Loucy (cell line): ENCODE data around the gene PCNT.
"Not testable (repeated sequence)": the region's sequence is repeated elsewhere in the genome, so short reads cannot be mapped to it uniquely, and the experiment has no call there.

Experiments
- H2AFZ ChIP-seq: fragments of 200-600 bp; sonication (generic); 2 replicates; pipeline ENCODE4 v1.6.0; 2016; ENCODE audit warnings: antibody characterized with exemption, mild to moderate bottlenecking, low read length, moderate library complexity
- H3F3A ChIP-seq: fragments of 200-600 bp; 2 replicates; pipeline ENCODE4 v1.6.0; 2016; ENCODE audit warnings: antibody characterized with exemption, low read depth, mild to moderate bottlenecking
- H3K27me3 ChIP-seq: fragments of 200-600 bp; sonication (generic); 2 replicates; pipeline ENCODE4 v1.6.1; 2014; ENCODE audit warnings: low read length, mild to moderate bottlenecking; ENCODE audit not compliant: insufficient read depth, poor library complexity, severe bottlenecking
- H3K36me3 ChIP-seq: fragments of 200-600 bp; sonication (generic); 2 replicates; pipeline ENCODE4 v1.6.1; 2016; ENCODE audit warnings: low read length; ENCODE audit not compliant: insufficient read depth
- H3K4me1 ChIP-seq: fragments of 200-600 bp; sonication (generic); 2 replicates; pipeline ENCODE4 v1.5.1; 2014; ENCODE audit warnings: low read length, mild to moderate bottlenecking; ENCODE audit not compliant: insufficient read depth, poor library complexity, severe bottlenecking
- H3K4me2 ChIP-seq: fragments of 200-600 bp; sonication (generic); 2 replicates; pipeline ENCODE4 v1.6.0; 2014; ENCODE audit warnings: antibody characterized with exemption, low read length, low read depth, mild to moderate bottlenecking; ENCODE audit not compliant: poor library complexity, severe bottlenecking
- H3K4me3 ChIP-seq: fragments of 200-600 bp; sonication (generic); 2 replicates; pipeline ENCODE4 v1.5.1; 2014; ENCODE audit warnings: low read length, mild to moderate bottlenecking, mixed read lengths; ENCODE audit not compliant: poor library complexity, severe bottlenecking
- H3K79me2 ChIP-seq: fragments of 200-600 bp; sonication (generic); 2 replicates; pipeline ENCODE4 v1.6.1; 2014; ENCODE audit warnings: low read length; ENCODE audit not compliant: insufficient read depth
- H3K9ac ChIP-seq: fragments of 200-600 bp; sonication (generic); 2 replicates; pipeline ENCODE4 v1.6.0; 2014; ENCODE audit warnings: mild to moderate bottlenecking, low read depth, low read length, moderate library complexity; ENCODE audit not compliant: poor library complexity, severe bottlenecking
- H3K9me2 ChIP-seq: fragments of 200-600 bp; sonication (generic); replicated peaks from 2 replicates; pipeline ENCODE4 v1.6.1; 2016; ENCODE audit warnings: low read depth, low read length, mixed read lengths
- H3K9me3 ChIP-seq: fragments of 200-600 bp; sonication (generic); 2 replicates; pipeline ENCODE4 v1.6.1; 2014; ENCODE audit warnings: mild to moderate bottlenecking, antibody characterized with exemption, low read length, low read depth; ENCODE audit not compliant: insufficient read depth
- H4K20me1 ChIP-seq: fragments of 200-600 bp; sonication (generic); 2 replicates; pipeline ENCODE4 v1.6.0; 2014; ENCODE audit warnings: antibody characterized with exemption, low read length, mild to moderate bottlenecking; ENCODE audit not compliant: insufficient read depth, poor library complexity, severe bottlenecking
- CTCF ChIP-seq: fragments of 200-600 bp; sonication (generic); conservative IDR thresholded peaks from 2 replicates; pipeline ENCODE4 v1.5.1; 2014; ENCODE audit warnings: mild to moderate bottlenecking, antibody characterized with exemption, low read length
- EZH2phosphoT487 ChIP-seq: fragments of 200-600 bp; IDR thresholded peaks from 2 replicates; pipeline ENCODE4 v1.6.1; 2018; ENCODE audit warnings: antibody characterized with exemption, mild to moderate bottlenecking, moderate library complexity, borderline replicate concordance

PCNT gene

GRCh38 chr21:46399686-46400085 lies 75.7 kb downstream of the PCNT start:
- no peaks in the 10 kb centered on the region for H3K9me2 ChIP-seq
- H2AFZ ChIP-seq: no peak overlapping the region
- H3K79me2 ChIP-seq: no peaks in the 10 kb centered on the region
- H3F3A ChIP-seq: no peaks in the 10 kb centered on the region
- H3K9ac ChIP-seq: no peak overlapping the region
- H3K27me3 ChIP-seq: no peaks in the 10 kb centered on the region
- H3K9me3 ChIP-seq: no peaks in the 10 kb centered on the region
- TF ChIP-seq EZH2phosphoT487: no peak
- no peak for TF ChIP-seq CTCF
- H3K4me3 ChIP-seq: no peak overlapping the region
- H3K36me3 ChIP-seq: peaks cover 76% of the 10 kb centered on the region; the same call in 1 of the 2 replicates
- no peaks in the 10 kb centered on the region for H4K20me1 ChIP-seq
- H3K4me2 ChIP-seq: no peak overlapping the region
- H3K4me1 ChIP-seq: no peaks in the 10 kb centered on the region

DNA sequence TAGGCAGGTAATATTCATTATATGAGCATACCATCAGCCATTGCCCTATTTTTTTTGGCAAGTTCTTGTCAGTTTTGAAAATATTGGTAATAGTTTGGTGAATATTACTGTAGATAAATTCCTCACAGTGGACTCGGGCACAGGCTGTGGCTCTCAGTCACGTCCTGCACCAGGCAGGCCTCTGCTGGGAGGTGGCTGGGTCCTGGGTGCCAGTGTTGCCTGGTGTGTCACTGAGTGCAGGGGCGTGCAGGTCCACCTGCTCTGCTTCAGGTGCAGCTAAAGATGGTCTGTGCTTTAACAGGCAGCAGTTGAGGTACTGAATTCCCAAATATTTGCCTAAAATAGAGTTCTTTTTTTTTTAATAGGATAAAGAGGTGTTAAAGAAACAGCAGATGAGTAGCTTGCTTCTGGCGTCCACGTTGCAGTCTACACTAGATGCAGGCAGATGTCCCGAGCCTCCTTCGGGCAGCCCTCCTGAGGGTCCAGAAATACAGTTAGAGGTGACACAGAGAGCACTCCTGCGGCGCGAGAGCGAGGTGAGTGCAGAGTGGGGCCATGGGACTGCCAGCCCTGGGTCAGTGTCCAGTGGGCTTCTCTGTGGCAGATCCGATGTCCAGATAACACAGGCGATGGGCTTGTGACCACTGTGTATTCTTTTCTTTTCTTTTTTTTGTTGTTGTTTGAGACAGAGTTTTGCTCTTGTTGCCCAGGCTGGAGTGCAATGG lies 77.4 kb downstream of the PCNT start:
- Histone ChIP-seq H3K9ac (no peak overlapping the region), H3K36me3 (peaks cover 73% of the 10 kb centered on the region; the same call in 1 of the 2 replicates), H3K9me2 (no peaks in the 10 kb centered on the region), H3K4me1 (no peaks in the 10 kb centered on the region), H3K9me3 (no peaks in the 10 kb centered on the region), H3K4me2 (no peak overlapping the region), H2AFZ (no peak overlapping the region), H3K27me3 (no peaks in the 10 kb centered on the region), H3F3A (no peaks in the 10 kb centered on the region), H3K79me2 (no peaks in the 10 kb centered on the region), H3K4me3 (no peak overlapping the region), H4K20me1 (no peaks in the 10 kb centered on the region)
- TF ChIP-seq EZH2phosphoT487: no peak
- TF ChIP-seq CTCF: no peak

- Histone ChIP-seq H3F3A (no peaks in the 10 kb centered on the region), H2AFZ (no peak overlapping the region), H4K20me1 (no peaks in the 10 kb centered on the region), H3K4me2 (no peak overlapping the region), H3K4me3 (no peak overlapping the region), H3K9me2 (no peaks in the 10 kb centered on the region), H3K9ac (no peak overlapping the region), H3K9me3 (no peaks in the 10 kb centered on the region), H3K4me1 (no peaks in the 10 kb centered on the region), H3K79me2 (no peaks in the 10 kb centered on the region), H3K36me3 (peaks cover 65% of the 10 kb centered on the region; the same call in 1 of the 2 replicates), H3K27me3 (no peaks in the 10 kb centered on the region)
- no peak for TF ChIP-seq EZH2phosphoT487
- peak; percentile 32; the same call in 1 of the 2 replicates for TF ChIP-seq CTCF
These were observed 78.5 kb downstream of the PCNT start for GRCh38 chr21:46402421-46402820.

GRCh38 chr21:46403234-46403811 lies 79.4 kb downstream of the PCNT start:
- H3K79me2 ChIP-seq, H3K4me1 ChIP-seq, H3K9ac ChIP-seq, H3K4me2 ChIP-seq, H3F3A ChIP-seq, H3K9me2 ChIP-seq, H3K27me3 ChIP-seq, H4K20me1 ChIP-seq, H3K9me3 ChIP-seq, H3K4me3 ChIP-seq, H2AFZ ChIP-seq: not testable (repeated sequence)
- H3K36me3 ChIP-seq: peaks cover 56% of the 10 kb centered on the region; the same call in 1 of the 2 replicates
